ENCODE results near the gene ZFY. TPM values are rescaled to one million over a fixed set of nuclear protein-coding genes. Genes with fewer than 3 reads are reported as not detected.

The ZFY gene
- total and polyA plus RNA-seq, 2 of the 8 experiments (the other 6 are each of a cell fraction or from before 2014, with no cell fraction given), result 1.5 to 8.9 TPM

GRCh38 chrY:2887386-2887785, 47.8 kb upstream of the ZFY start:
- Histone ChIP-seq H3K79me2 (ENCODE audit: control insufficient read depth in 1 of 2, insufficient read depth in 2 of 2, low read length in 2 of 2) (no peaks in the 10 kb centered on the region), H3K27me3 (replicated peaks in 1 of 4; ENCODE audit: control insufficient read depth in 3 of 4, extremely low read depth in 1 of 4, insufficient read depth in 3 of 4, low read length in 3 of 4) (no peaks in the 10 kb centered on the region), H2BK5ac (ENCODE audit: low read depth, low read length) (no peak overlapping the region), H3K23ac (ENCODE audit: insufficient read length) (no peak overlapping the region), H2AK5ac (ENCODE audit: low read depth, low read length) (no peak overlapping the region), H3K18ac (ENCODE audit: extremely low read depth, low read length) (no peak overlapping the region), H4K91ac (replicated peaks; ENCODE audit: insufficient read length, low read length) (no peak overlapping the region), H3K4me1 (replicated peaks in 1 of 4; ENCODE audit: control insufficient read depth in 3 of 4, insufficient read depth in 4 of 4, low read length in 3 of 4) (peaks cover 0 to 2% (median 0%) of the 10 kb centered on the region in 4 experiments; a peak in 2 of 7 replicates), H3K23me2 (ENCODE audit: low read depth, low read length) (no peaks in the 10 kb centered on the region), H3K27ac (ENCODE audit: low read depth, low read length) (no peak overlapping the region), H4K5ac (ENCODE audit: insufficient read length, low read depth, low read length) (no peak overlapping the region), H2BK15ac (ENCODE audit: low read length) (no peak overlapping the region), H3K56ac (replicated peaks; ENCODE audit: insufficient read length, low read depth, low read length) (no peak overlapping the region), H3K9ac (replicated peaks in 1 of 4; ENCODE audit: extremely low read depth in 1 of 4, low read depth in 3 of 4, low read length in 3 of 4) (no peak overlapping the region), H3K36me3 (ENCODE audit: control insufficient read depth in 2 of 4, insufficient read depth in 4 of 4, low read length in 3 of 4) (no peaks in the 10 kb centered on the region), H2BK120ac (replicated peaks; ENCODE audit: low read depth, low read length) (no peak overlapping the region), H3K4ac (replicated peaks; ENCODE audit: insufficient read length, low read depth, low read length) (no peak overlapping the region), H4K8ac (ENCODE audit: extremely low read depth, insufficient read depth, low read length) (no peak overlapping the region), H2BK12ac (ENCODE audit: low read depth, low read length) (no peak overlapping the region), H3K4me3 (ENCODE audit: extremely low read depth in 1 of 4, insufficient read depth in 2 of 4, low read depth in 3 of 4, low read length in 4 of 4) (no peak overlapping the region), H2AFZ (ENCODE audit: low read length) (no peak overlapping the region), H4K20me1 (replicated peaks in 1 of 2; ENCODE audit: control insufficient read depth in 1 of 2, insufficient read depth in 2 of 2, low read length in 2 of 2) (no peaks in the 10 kb centered on the region), H2BK20ac (ENCODE audit: low read length) (no peak overlapping the region), H3K14ac (ENCODE audit: insufficient read length) (no peak overlapping the region), H3K9me3 (ENCODE audit: insufficient read depth in 2 of 2, low read depth in 1 of 2, low read length in 1 of 2) (no peaks in the 10 kb centered on the region), H3K4me2 (ENCODE audit: insufficient read depth in 1 of 2, low read depth in 2 of 2, low read length in 2 of 2) (no peak overlapping the region), H3K79me1 (ENCODE audit: low read depth, low read length) (no peaks in the 10 kb centered on the region)
- ChIA-PET POLR2A (ENCODE audit: partially characterized antibody) (no interaction called here), CTCF (ENCODE audit: partially characterized antibody) (no interaction called here)
- DNase-seq (ENCODE audit: low read depth in 1 of 2, low spot score in 2 of 2) (no peak), FAIRE-seq (no peak)
- WGBS, 2 experiments (ENCODE audit: extremely low coverage in 1 of 2, insufficient coverage in 1 of 2, insufficient read length in 1 of 2, insufficient replicate concordance in 2 of 2, low coverage in 1 of 2, low lambda C conversion rate in 2 of 2, missing lambda C conversion rate in 1 of 2), result 88% methylated on average over 5 of the region's 5 CpGs; no CpG with 5 or more reads in 1 of the 2 experiments
- TF ChIP-seq GTF2F1 (IDR thresholded peaks at IDR 0.05; ENCODE audit: borderline replicate concordance, low read depth, low read length) (no peak), ATF3 (IDR thresholded peaks at IDR 0.05; ENCODE audit: insufficient read depth, low read depth, low read length) (no peak), ATF2 (IDR thresholded peaks at IDR 0.05; ENCODE audit: low read length) (no peak), CEBPB (IDR thresholded peaks at IDR 0.05; ENCODE audit: low read depth, low read length) (no peak), HDAC6 (IDR thresholded peaks at IDR 0.05; ENCODE audit: low read depth, low read length) (no peak), SIX5 (IDR thresholded peaks at IDR 0.05; ENCODE audit: low read depth, low read length) (no peak), SUZ12 (IDR thresholded peaks at IDR 0.05; ENCODE audit: low read length) (no peak), BACH1 (IDR thresholded peaks at IDR 0.05; ENCODE audit: low read length) (no peak), SRF (IDR thresholded peaks at IDR 0.05; ENCODE audit: low read depth, low read length) (no peak), SP2 (IDR thresholded peaks at IDR 0.05; ENCODE audit: low read length) (no peak), USF2 (IDR thresholded peaks at IDR 0.05; ENCODE audit: low read length) (no peak), KDM1A (IDR thresholded peaks at IDR 0.05; ENCODE audit: borderline replicate concordance, low read length) (no peak)

Data from H1 (cell line).